Measurements from ENCODE around the gene MAN2A2. TPM values are rescaled to one million over a fixed set of nuclear protein-coding genes. Genes with fewer than 3 reads are reported as not detected.
"Not testable (repeated sequence)": the region's sequence is repeated elsewhere in the genome, so short reads cannot be mapped to it uniquely, and the experiment has no call there.

MAN2A2 gene
- total RNA-seq, 1 donor from 2014 or later: 17.0 TPM

GRCh38 chr15:90921887-90922286, 18.8 kb downstream of the MAN2A2 start:
- DNase-seq: no peak

- DNase-seq: not testable (repeated sequence)
Measured at GRCh38 chr15:90922712-90923322, 19.7 kb downstream of the MAN2A2 start.

GRCh38 chr15:90924375-90924774, 21.3 kb downstream of the MAN2A2 start:
- no peak for DNase-seq

- DNase-seq: not testable (repeated sequence)
Measured at GRCh38 chr15:90926766-90927165, 23.7 kb downstream of the MAN2A2 start.

GRCh38 chr15:90928106-90928505, 25.0 kb downstream of the MAN2A2 start:
- not testable (repeated sequence) for DNase-seq

GRCh38 chr15:90929246-90930019, 26.3 kb downstream of the MAN2A2 start:
- no peak for DNase-seq

- DNase-seq: no peak
Measured at GRCh38 chr15:90930861-90931574, 27.9 kb downstream of the MAN2A2 start.

GRCh38 chr15:90931575-90931827, 28.4 kb downstream of the MAN2A2 start:
- no peak for DNase-seq

- DNase-seq: peak; percentile 93
Measured at GRCh38 chr15:90931828-90932659, 28.9 kb downstream of the MAN2A2 start, which contains the start of gene HDDC3. TSS of gene HDDC3 (minus strand) at chr15:90932549. CDS start at chr15:90932540, 9 bp downstream.

GRCh38 chr15:90932660-90932991, 29.5 kb downstream of the MAN2A2 start:
- DNase-seq: no peak

GRCh38 chr15:90933301-90933700, 30.2 kb downstream of the MAN2A2 start:
- no peak for DNase-seq

GRCh38 chr15:90934256-90934948, 31.3 kb downstream of the MAN2A2 start:
- DNase-seq: peak; percentile 90

GRCh38 chr15:90934949-90935751, 32.0 kb downstream of the MAN2A2 start, which contains the start of gene UNC45A:
TSS of gene UNC45A (plus strand) at chr15:90935285. CDS start at chr15:90935325, 40 bp downstream.
- peak; percentile 96 for DNase-seq

- no peak for DNase-seq
Measured at GRCh38 chr15:90936823-90937222, 33.7 kb downstream of the MAN2A2 start.

GRCh38 chr15:90938261-90938660, 35.2 kb downstream of the MAN2A2 start:
- DNase-seq: no peak

- DNase-seq: no peak
Measured at GRCh38 chr15:90939756-90940155, 36.7 kb downstream of the MAN2A2 start.

- DNase-seq: no peak
Measured at GRCh38 chr15:90941038-90941437, 37.9 kb downstream of the MAN2A2 start.

GRCh38 chr15:90942354-90943120, 39.4 kb downstream of the MAN2A2 start:
- no peak for DNase-seq

GRCh38 chr15:90945091-90945490, 42.0 kb downstream of the MAN2A2 start:
- no peak for DNase-seq

GRCh38 chr15:90946538-90946937, 43.4 kb downstream of the MAN2A2 start:
- no peak for DNase-seq
